Prostate gland (tissue), 2 donors: ENCODE results near the gene TP53INP2. TPM values are rescaled to one million over a fixed set of nuclear protein-coding genes. Genes with fewer than 3 reads are reported as not detected.

Source experiments
- DNase-seq: peaks from one replicate; pipeline ENCODE4 v3.0.0-alpha.2; 2019; ENCODE audit warnings: low spot score
- H3K27ac ChIP-seq, 2 donors: fragments of 200-600 bp; sonication (generic); 2 replicates each; pipeline ENCODE4 v1.5.1; 2017 to 2019
- H3K27me3 ChIP-seq: fragments of 200-600 bp; sonication (generic); replicated peaks from 2 replicates; pipeline ENCODE4 v1.5.1; 2019; ENCODE audit not compliant: insufficient read depth
- H3K36me3 ChIP-seq, 2 donors: fragments of 200-600 bp; sonication (generic); 1 replicate in 1 of 2; 2 replicates in 1 of 2; pipeline versions ENCODE4 v1.5.1 to v1.8.1; 2017 to 2019
- H3K4me1 ChIP-seq: fragments of 200-600 bp; sonication (generic); replicated peaks from 2 replicates; pipeline ENCODE4 v1.5.1; 2019
- H3K4me3 ChIP-seq, 2 donors: fragments of 200-600 bp; sonication (generic); 2 replicates each; pipeline ENCODE4 v1.5.1; 2017 to 2019
- H3K9me3 ChIP-seq: fragments of 200-600 bp; sonication (generic); 2 replicates; pipeline ENCODE4 v1.5.1; 2017
- CTCF ChIP-seq, 4 experiments: fragments of 200-600 bp in 2 of 4; fragments of 450-650 bp in 2 of 4; sonication (generic) in 2 of 4; IDR thresholded peaks; 1 replicate in 3 of 4; 2 replicates in 1 of 4; pipeline ENCODE4 v1.5.1; 2016 to 2019; ENCODE audit warnings: antibody characterized with exemption in 4 of 4, mild to moderate bottlenecking in 2 of 4, moderate library complexity in 2 of 4
- POLR2A ChIP-seq: fragments of 450-650 bp; IDR thresholded peaks from one replicate; pipeline ENCODE4 v1.6.1; 2016; ENCODE audit warnings: antibody characterized with exemption, mild to moderate bottlenecking
- POLR2AphosphoS5 ChIP-seq: sonication (generic); formaldehyde crosslinking; IDR thresholded peaks from one replicate; pipeline ENCODE4 v1.6.1; 2017; ENCODE audit warnings: antibody characterized with exemption
- WGBS: methylation state at CpG from one replicate; pipeline ENCODE4 v1.1.5; 2018; 5-methylcytosine and 5-hydroxymethylcytosine counted together
- intact Hi-C: fragments of 100-400 bp; cut with DNase I; formaldehyde crosslinking; loops from one replicate; pipeline ENCODE4 v1.14.2; 2022
- total RNA-seq, 2 donors: library from RNA; depleted of rRNA; stranded (reverse); fragments of >200 nt; gene quantifications; one replicate each; pipeline ENCODE4 v1.1.0, GENCODE V29; 2016

TP53INP2 gene
- total RNA-seq, 2 donors from 2014 or later, result 26.0 to 39.4 TPM

- Histone ChIP-seq H3K4me1 (peaks cover 5% of the 10 kb centered on the region), H3K36me3 (no peaks in the 10 kb centered on the region), H3K27me3 (no peaks in the 10 kb centered on the region), H3K27ac (peak overlapping the region; percentile 97 to 100), H3K9me3 (no peaks in the 10 kb centered on the region), H3K4me3 (peak overlapping the region in 1 of 2 donors; percentile 100)
- intact Hi-C loops, result loop anchor here (5.0 to 10.0 kb wide), 2 partner anchors 252 to 401 kb away; partner anchors contain the start of genes AHCY, GSS and MYH7B
- no peak for TF ChIP-seq POLR2A
- TF ChIP-seq POLR2AphosphoS5, result no peak
- TF ChIP-seq CTCF (IDR thresholded peaks at IDR 0.05), result peak in 1 of 4 experiments; percentile 6
- WGBS, result 36% methylated on average over 6 of the region's 6 CpGs
- peak; percentile 32 for DNase-seq
These were observed 1.5 kb downstream of the TP53INP2 start for GRCh38 chr20:34705397-34706301.

- intact Hi-C loops, result loop anchor here (5.0 to 10.0 kb wide), 2 partner anchors 251 to 402 kb away; partner anchors contain the start of genes AHCY, GSS and MYH7B
- Histone ChIP-seq H3K9me3 (no peaks in the 10 kb centered on the region), H3K27me3 (no peaks in the 10 kb centered on the region), H3K36me3 (no peaks in the 10 kb centered on the region), H3K27ac (peak overlapping the region; percentile 97 to 100), H3K4me1 (peaks cover 5% of the 10 kb centered on the region), H3K4me3 (no peak overlapping the region)
- TF ChIP-seq POLR2A (no peak), POLR2AphosphoS5 (no peak), CTCF (IDR thresholded peaks at IDR 0.05) (no peak)
- 91% methylated on average over 1 of the region's 1 CpG for WGBS
- DNase-seq, result no peak
These were observed 2.2 kb downstream of the TP53INP2 start for GRCh38 chr20:34706302-34706875.

GRCh38 chr20:34706912-34707784, 3.0 kb downstream of the TP53INP2 start:
- Histone ChIP-seq H3K27ac (no peak overlapping the region), H3K36me3 (no peaks in the 10 kb centered on the region), H3K27me3 (no peaks in the 10 kb centered on the region), H3K4me1 (peaks cover 5% of the 10 kb centered on the region), H3K4me3 (no peak overlapping the region), H3K9me3 (no peaks in the 10 kb centered on the region)
- 76% methylated on average over 3 of the region's 3 CpGs for WGBS
- TF ChIP-seq POLR2A (no peak), CTCF (IDR thresholded peaks at IDR 0.05) (no peak), POLR2AphosphoS5 (no peak)
- intact Hi-C loops, result loop anchor here (5.0 to 10.0 kb wide), 2 partner anchors 250 to 402 kb away; partner anchors contain the start of genes AHCY, GSS and MYH7B
- no peak for DNase-seq

- TF ChIP-seq POLR2AphosphoS5 (no peak), CTCF (IDR thresholded peaks at IDR 0.05) (peak in 2 of 4 experiments; percentile 20 to 45)
- no peaks in the 10 kb centered on the region for H3K36me3 ChIP-seq
These were observed 4.5 kb downstream of the TP53INP2 start for GRCh38 chr20:34708621-34709043.

More at GRCh38 chr20:34708621-34709043, 4.5 kb downstream of the TP53INP2 start:
- no peaks in the 10 kb centered on the region for H3K27me3 ChIP-seq
- WGBS, result 9% methylated on average over 22 of the region's 22 CpGs
- peaks cover 5% of the 10 kb centered on the region for H3K4me1 ChIP-seq
- peak; percentile 39 for DNase-seq
- H3K9me3 ChIP-seq, result no peaks in the 10 kb centered on the region
- intact Hi-C loops, result loop anchor here (5.0 to 10.0 kb wide), 2 partner anchors 249 to 404 kb away; partner anchors contain the start of genes AHCY, GSS and MYH7B
- peak overlapping the region; percentile 89 to 99 for H3K27ac ChIP-seq
- H3K4me3 ChIP-seq, result peak overlapping the region; percentile 59 to 67
